ENCODE measurements around the gene BRMS1L.

BRMS1L gene

DNA sequence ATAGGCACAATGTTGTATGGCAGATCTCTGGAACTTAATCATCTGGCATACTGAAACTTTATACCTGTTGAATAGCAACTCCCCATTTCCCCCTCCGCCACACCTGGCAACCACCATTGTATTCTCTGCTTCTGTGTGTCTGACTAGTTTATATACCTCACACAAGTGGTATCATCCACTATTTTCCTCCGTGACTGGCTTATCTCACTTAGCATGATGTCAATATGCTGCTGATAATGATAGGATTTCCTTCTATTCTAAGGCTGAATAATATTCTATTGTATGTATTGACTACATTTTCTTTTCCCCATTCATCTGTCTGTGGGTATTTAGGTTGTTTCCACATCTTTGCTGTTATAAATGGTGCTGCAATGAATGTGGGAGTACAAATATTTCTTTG is 21.5 kb downstream of the BRMS1L start:
- no peak overlapping the region for H3K27ac ChIP-seq
- TF ChIP-seq ZFX (IDR thresholded peaks at IDR 0.05), result no peak
- TF ChIP-seq, protein P1, sequence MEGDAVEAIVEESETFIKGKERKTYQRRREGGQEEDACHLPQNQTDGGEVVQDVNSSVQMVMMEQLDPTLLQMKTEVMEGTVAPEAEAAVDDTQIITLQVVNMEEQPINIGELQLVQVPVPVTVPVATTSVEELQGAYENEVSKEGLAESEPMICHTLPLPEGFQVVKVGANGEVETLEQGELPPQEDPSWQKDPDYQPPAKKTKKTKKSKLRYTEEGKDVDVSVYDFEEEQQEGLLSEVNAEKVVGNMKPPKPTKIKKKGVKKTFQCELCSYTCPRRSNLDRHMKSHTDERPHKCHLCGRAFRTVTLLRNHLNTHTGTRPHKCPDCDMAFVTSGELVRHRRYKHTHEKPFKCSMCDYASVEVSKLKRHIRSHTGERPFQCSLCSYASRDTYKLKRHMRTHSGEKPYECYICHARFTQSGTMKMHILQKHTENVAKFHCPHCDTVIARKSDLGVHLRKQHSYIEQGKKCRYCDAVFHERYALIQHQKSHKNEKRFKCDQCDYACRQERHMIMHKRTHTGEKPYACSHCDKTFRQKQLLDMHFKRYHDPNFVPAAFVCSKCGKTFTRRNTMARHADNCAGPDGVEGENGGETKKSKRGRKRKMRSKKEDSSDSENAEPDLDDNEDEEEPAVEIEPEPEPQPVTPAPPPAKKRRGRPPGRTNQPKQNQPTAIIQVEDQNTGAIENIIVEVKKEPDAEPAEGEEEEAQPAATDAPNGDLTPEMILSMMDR (conservative IDR thresholded peaks at IDR 0.05), result no peak

DNA sequence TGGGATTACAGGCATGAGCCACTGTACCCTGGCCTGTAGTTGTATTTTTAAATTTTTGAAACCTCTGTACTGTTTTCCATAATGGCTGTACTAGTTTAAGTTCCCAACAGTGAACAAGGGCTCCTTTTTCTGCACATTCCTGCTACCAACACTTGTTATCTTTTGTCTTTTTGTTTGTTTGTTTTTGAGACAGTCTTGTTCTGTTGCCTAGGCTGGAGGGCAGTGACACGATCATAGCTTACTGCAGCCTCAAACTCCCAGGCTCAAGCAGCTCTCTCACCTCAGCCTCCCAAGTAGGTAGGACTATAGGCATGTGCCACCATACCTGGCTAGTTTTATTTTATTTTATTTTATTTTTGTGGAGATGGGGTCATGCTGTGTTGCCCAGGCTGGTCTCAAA is 23.0 kb downstream of the BRMS1L start:
- TF ChIP-seq, protein P1 (conservative IDR thresholded peaks at IDR 0.05), result no peak
- TF ChIP-seq ZFX (IDR thresholded peaks at IDR 0.05), result no peak
- H3K27ac ChIP-seq, result no peak overlapping the region

DNA sequence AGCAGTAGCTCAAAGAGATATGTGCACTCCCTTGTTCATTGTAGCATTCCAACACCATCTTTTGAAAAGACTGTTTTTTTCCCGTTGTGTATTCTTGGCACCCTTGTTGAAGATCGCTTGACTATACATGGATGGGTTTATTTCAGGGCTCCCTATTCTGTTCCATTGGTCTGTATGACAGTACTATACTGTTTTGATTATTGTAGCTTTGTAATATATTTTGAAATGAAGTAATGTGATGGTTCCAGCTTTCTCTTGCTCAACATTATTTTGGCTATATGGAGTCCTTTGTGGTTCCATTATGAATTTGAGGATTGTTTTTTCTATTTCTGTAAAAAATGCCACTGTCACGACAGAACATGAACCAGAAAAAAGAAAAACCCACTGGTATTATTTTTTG is 25.7 kb downstream of the BRMS1L start:
- no peak overlapping the region for H3K27ac ChIP-seq
- TF ChIP-seq, protein P1 (conservative IDR thresholded peaks at IDR 0.05), result no peak
- TF ChIP-seq ZFX (IDR thresholded peaks at IDR 0.05), result no peak

DNA sequence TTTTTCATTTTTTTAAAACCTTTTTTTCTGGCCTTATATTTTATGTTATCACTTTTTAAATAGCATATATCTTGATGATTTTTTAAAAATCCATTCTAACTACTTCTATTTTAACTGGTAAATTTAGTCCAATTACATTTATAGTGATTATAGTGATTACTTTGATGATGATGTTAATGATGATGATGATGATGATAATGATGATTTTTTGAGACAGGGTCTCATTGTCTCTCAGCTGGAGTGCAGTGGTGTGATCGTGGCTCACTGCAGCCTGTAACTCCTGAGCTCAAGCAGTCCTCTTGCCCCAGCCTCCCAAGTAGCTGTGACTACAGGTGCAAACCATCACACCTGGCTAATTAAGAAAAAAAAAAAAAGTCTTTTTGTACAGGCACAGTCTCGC is 27.1 kb downstream of the BRMS1L start:
- TF ChIP-seq, protein P1 (conservative IDR thresholded peaks at IDR 0.05), result no peak
- TF ChIP-seq ZFX (IDR thresholded peaks at IDR 0.05), result no peak
- H3K27ac ChIP-seq, result no peak overlapping the region

DNA sequence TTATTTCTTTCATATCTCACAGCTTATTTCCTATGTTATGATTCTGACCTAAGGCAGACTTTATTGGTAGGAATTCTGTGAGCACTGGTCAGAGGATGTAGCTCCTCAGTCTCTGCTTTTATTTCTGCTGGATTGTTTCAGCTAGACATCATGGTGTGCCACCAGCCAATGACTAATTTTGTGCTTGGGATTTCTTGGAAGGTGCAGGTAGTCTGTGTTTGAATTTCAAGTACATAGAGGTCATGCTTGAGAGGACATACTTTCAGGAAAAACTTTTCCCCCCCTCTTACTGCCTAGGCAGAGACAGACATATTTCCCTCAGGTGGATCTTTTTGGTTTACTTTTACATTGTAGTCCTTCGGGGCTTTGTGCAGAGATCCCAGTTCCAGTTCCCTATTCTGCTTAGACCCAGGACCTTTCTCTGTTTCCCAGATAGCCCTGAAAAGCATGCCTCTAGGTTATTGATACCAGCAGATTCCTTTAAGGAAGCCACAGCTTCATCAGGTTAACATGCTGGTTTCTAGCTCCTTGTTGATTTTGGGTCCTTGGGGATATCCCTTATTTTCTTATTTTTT is 28.6 kb downstream of the BRMS1L start:
- TF ChIP-seq, protein P1 (conservative IDR thresholded peaks at IDR 0.05), result no peak
- no peak for TF ChIP-seq ZFX (IDR thresholded peaks at IDR 0.05)
- H3K27ac ChIP-seq, result no peak overlapping the region

DNA sequence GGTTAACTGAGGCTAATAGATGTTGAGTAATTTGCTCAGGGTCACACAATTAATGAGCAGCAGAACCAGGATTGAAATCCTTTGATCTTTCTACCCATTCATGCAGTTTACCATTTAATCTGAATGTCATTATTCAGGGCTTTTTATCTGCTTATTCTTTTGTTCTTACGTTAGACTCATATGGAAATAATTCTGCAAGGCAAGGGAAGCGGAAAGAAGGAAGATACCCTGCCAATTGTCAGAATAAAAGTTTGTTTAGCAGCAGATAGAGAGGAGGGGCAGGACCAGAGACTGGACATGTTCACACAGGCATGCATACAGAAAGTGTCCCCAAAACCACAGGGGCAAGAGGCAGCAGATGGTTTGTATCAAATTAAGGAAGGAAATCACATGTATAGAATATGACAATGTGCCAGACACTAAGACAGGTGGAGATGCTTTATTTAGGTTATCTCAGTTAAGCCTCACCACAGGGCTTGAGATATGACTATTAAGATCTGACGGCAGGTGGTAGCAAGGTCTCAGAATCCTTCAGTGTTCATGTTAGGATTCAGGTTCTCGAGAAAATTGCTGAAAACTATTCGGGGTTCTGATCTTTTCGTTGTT is 29.8 kb downstream of the BRMS1L start:
- TF ChIP-seq, protein P1 (conservative IDR thresholded peaks at IDR 0.05), result no peak
- TF ChIP-seq ZFX (IDR thresholded peaks at IDR 0.05), result no peak
- H3K27ac ChIP-seq, result no peak overlapping the region

DNA sequence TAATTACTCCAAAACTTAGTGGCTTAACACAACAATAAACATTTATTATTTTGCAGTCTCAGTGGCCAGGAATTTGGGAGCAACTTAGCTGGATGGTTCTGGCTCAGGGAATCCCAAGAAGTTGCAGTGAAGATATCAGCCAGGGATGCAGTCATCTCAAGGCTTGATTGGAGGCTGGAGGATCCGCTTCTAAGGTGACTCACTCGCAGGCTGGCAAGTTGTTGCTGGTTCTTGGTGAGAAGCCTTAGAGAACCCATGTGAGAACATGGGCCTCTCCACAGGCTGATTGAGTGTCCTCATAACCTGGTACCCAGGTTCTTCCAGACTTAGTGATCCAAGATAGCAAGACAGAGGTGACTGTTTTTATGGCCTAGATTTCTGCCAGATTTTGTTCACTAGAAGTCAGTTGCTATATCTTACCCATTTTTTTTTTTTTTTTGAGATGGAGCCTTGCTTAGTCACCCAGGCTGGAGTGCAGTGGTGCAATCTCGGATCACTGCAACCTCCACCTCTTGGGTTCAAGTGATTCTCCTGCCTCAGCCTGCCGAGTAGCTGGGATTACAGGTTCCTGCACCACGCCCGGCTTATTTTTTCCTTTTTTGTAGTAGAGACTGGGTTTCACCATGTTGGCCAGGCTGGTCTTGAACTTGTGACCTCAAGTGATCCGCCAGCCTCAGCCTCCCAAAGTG is 32.5 kb downstream of the BRMS1L start:
- H3K27ac ChIP-seq, result no peak overlapping the region
- TF ChIP-seq, protein P1 (conservative IDR thresholded peaks at IDR 0.05), result no peak
- TF ChIP-seq ZFX (IDR thresholded peaks at IDR 0.05), result no peak
